Right cardiac atrium (tissue), 5 donors: ENCODE data around the gene RGS2. TPM values are rescaled to one million over a fixed set of nuclear protein-coding genes. Genes with fewer than 3 reads are reported as not detected.

ENCODE experiments used
- ATAC-seq, 2 donors: fragments of 200-7000 bp; cut with Tn5 transposase; one replicate each; pipeline versions ENCODE4 v1.8.0 to v1.9.1; 2020; ENCODE audit warnings: moderate library complexity in 2 of 2, mild to moderate bottlenecking in 1 of 2
- DNase-seq, 3 donors: peaks; one replicate each; pipeline ENCODE4 v3.0.0-alpha.2; 2020
- H3K27ac ChIP-seq: one replicate; pipeline ENCODE4 v1.5.1; 2013; ENCODE audit warnings: mild to moderate bottlenecking, low read length, control low read depth, moderate library complexity
- H3K27me3 ChIP-seq: one replicate; pipeline ENCODE4 v1.6.1; 2013; ENCODE audit not compliant: control insufficient read depth, insufficient read depth
- H3K4me1 ChIP-seq: one replicate; pipeline ENCODE4 v1.6.1; 2013; ENCODE audit warnings: low read length; ENCODE audit not compliant: control insufficient read depth, insufficient read depth
- H3K4me3 ChIP-seq: one replicate; pipeline ENCODE4 v1.5.1; 2013; ENCODE audit warnings: low read length, control low read depth
- H3K9me3 ChIP-seq: one replicate; pipeline ENCODE4 v1.6.1; 2013; ENCODE audit warnings: low read length; ENCODE audit not compliant: control insufficient read depth
- WGBS: extraction: QIAGEN DNeasy Blood & Tissue Kit; methylation state at CpG from one replicate; pipeline ENCODE4 v1.1.7; 2013; 5-methylcytosine and 5-hydroxymethylcytosine counted together
- intact Hi-C, 4 donors: fragments of 100-400 bp; cut with DNase I; formaldehyde crosslinking; loops; one replicate each; pipeline versions ENCODE4 v1.11.0 to v1.14.0; 2022 to 2023
- polyA plus RNA-seq: library from polyadenylated mRNA; stranded (reverse); fragments of 200-250 nt; gene quantifications from one replicate; pipeline ENCODE4 v1.2.3, GENCODE V29; 2013
- total RNA-seq, 4 donors: library from RNA; stranded (reverse); fragmentation: NEBNext Ultra II Directional; extraction: Animal tissue kit (Norgen Biotek cat#: 25700); gene quantifications; one replicate each; pipeline ENCODE4 v1.2.1, GENCODE V29; 2021
- donor health status: healthy with polysubstance abuse.
- donor health status: DM: no; HTN: yes; CAD: no.
- donor health status: DM: no; HTN: no; CAD: no.
- donor health status: DM: no; HTN: yes; CAD: no; lungs with severe emphysema.
- donor health status: DM: yes; HTN: yes; CAD: no.

RGS2 gene
- total and polyA plus RNA-seq, 5 donors, result 24.0 to 106 (median 49.0) TPM

- H3K27ac ChIP-seq, result no peak overlapping the region
- no peak overlapping the region for H3K4me3 ChIP-seq
- no peaks in the 10 kb centered on the region for H3K27me3 ChIP-seq
- WGBS, result 53% methylated on average over 4 of the region's 4 CpGs
- H3K4me1 ChIP-seq, result no peaks in the 10 kb centered on the region
- ATAC-seq (peak; percentile 45 to 82), DNase-seq (no peak)
- no peaks in the 10 kb centered on the region for H3K9me3 ChIP-seq
- intact Hi-C loops, result no loop called here
These were observed 18.1 kb downstream of the RGS2 start for GRCh38 chr1:192826791-192827546.

GRCh38 chr1:192830595-192831246, 21.9 kb downstream of the RGS2 start:
- intact Hi-C loops, result no loop called here
- DNase-seq (no peak), ATAC-seq (no peak)
- H3K27me3 ChIP-seq, result no peaks in the 10 kb centered on the region
- H3K4me3 ChIP-seq, result no peak overlapping the region
- H3K4me1 ChIP-seq, result peaks cover 1% of the 10 kb centered on the region
- H3K27ac ChIP-seq, result no peak overlapping the region
- no peaks in the 10 kb centered on the region for H3K9me3 ChIP-seq
- WGBS, result 50% methylated on average over 6 of the region's 6 CpGs

GRCh38 chr1:192831706-192832355, 23.0 kb downstream of the RGS2 start:
- ATAC-seq, result no peak
- 91% methylated on average over 5 of the region's 5 CpGs for WGBS

GRCh38 chr1:192832492-192832891, 23.7 kb downstream of the RGS2 start:
- H3K27ac ChIP-seq, result no peak overlapping the region
- no peak for DNase-seq
- intact Hi-C loops, result no loop called here
- ATAC-seq, result no peak
- H3K27me3 ChIP-seq, result no peaks in the 10 kb centered on the region
- H3K4me3 ChIP-seq, result no peak overlapping the region
- no peaks in the 10 kb centered on the region for H3K9me3 ChIP-seq
- H3K4me1 ChIP-seq, result peaks cover 1% of the 10 kb centered on the region

More at GRCh38 chr1:192831706-192832355, 23.0 kb downstream of the RGS2 start:
- H3K9me3 ChIP-seq, result no peaks in the 10 kb centered on the region
- no peaks in the 10 kb centered on the region for H3K27me3 ChIP-seq
- no peak overlapping the region for H3K27ac ChIP-seq
- peaks cover 1% of the 10 kb centered on the region for H3K4me1 ChIP-seq
- no peak overlapping the region for H3K4me3 ChIP-seq
- no peak for DNase-seq
- intact Hi-C loops, result no loop called here

- no peak for DNase-seq
- Histone ChIP-seq H3K4me1 (peaks cover 1% of the 10 kb centered on the region), H3K9me3 (no peaks in the 10 kb centered on the region), H3K27ac (no peak overlapping the region), H3K27me3 (no peaks in the 10 kb centered on the region), H3K4me3 (no peak overlapping the region)
- 50% methylated on average over 3 of the region's 3 CpGs for WGBS
- no peak for ATAC-seq
- intact Hi-C loops, result no loop called here
These were observed 26.3 kb downstream of the RGS2 start for GRCh38 chr1:192835116-192835515.

GRCh38 chr1:192839162-192840066, 30.6 kb downstream of the RGS2 start:
- DNase-seq (no peak), ATAC-seq (no peak)
- H3K9me3 ChIP-seq, result no peaks in the 10 kb centered on the region
- intact Hi-C loops, result no loop called here
- H3K4me3 ChIP-seq, result no peak overlapping the region
- no peaks in the 10 kb centered on the region for H3K4me1 ChIP-seq
- H3K27me3 ChIP-seq, result no peaks in the 10 kb centered on the region
- H3K27ac ChIP-seq, result no peak overlapping the region
- 88% methylated on average over 9 of the region's 9 CpGs for WGBS

- Histone ChIP-seq H3K27ac (no peak overlapping the region), H3K27me3 (no peaks in the 10 kb centered on the region), H3K9me3 (no peaks in the 10 kb centered on the region), H3K4me1 (no peaks in the 10 kb centered on the region), H3K4me3 (no peak overlapping the region)
- intact Hi-C loops, result no loop called here
- 80% methylated on average over 1 of the region's 1 CpG for WGBS
- DNase-seq (no peak), ATAC-seq (no peak)
These were observed 35.5 kb downstream of the RGS2 start for GRCh38 chr1:192844360-192844759.

GRCh38 chr1:192846950-192847349, 38.1 kb downstream of the RGS2 start:
- WGBS, result 77% methylated on average over 2 of the region's 2 CpGs
- intact Hi-C loops, result no loop called here
- no peaks in the 10 kb centered on the region for H3K4me1 ChIP-seq
- H3K27me3 ChIP-seq, result no peaks in the 10 kb centered on the region
- ATAC-seq, result no peak
- no peaks in the 10 kb centered on the region for H3K9me3 ChIP-seq
- H3K27ac ChIP-seq, result no peak overlapping the region
- DNase-seq, result no peak
- H3K4me3 ChIP-seq, result no peak overlapping the region

GRCh38 chr1:192849011-192849410, 40.2 kb downstream of the RGS2 start:
- no peak for DNase-seq
- intact Hi-C loops, result no loop called here
- Histone ChIP-seq H3K9me3 (no peaks in the 10 kb centered on the region), H3K4me1 (no peaks in the 10 kb centered on the region), H3K4me3 (no peak overlapping the region), H3K27me3 (no peaks in the 10 kb centered on the region), H3K27ac (no peak overlapping the region)
- no peak for ATAC-seq
- WGBS, result 27% methylated on average over 1 of the region's 1 CpG

GRCh38 chr1:192849442-192849841, 40.6 kb downstream of the RGS2 start:
- H3K4me1 ChIP-seq, result no peaks in the 10 kb centered on the region
- no peaks in the 10 kb centered on the region for H3K27me3 ChIP-seq
- ATAC-seq, result no peak
- WGBS, result 88% methylated on average over 3 of the region's 3 CpGs
- H3K9me3 ChIP-seq, result no peaks in the 10 kb centered on the region
- no peak for DNase-seq
- H3K27ac ChIP-seq, result no peak overlapping the region
- H3K4me3 ChIP-seq, result no peak overlapping the region
- intact Hi-C loops, result no loop called here
